MCF 10A (cell line): ENCODE measurements around the gene TCF23. TPM values are rescaled to one million over a fixed set of nuclear protein-coding genes. Genes with fewer than 3 reads are reported as not detected.
A peak's percentile ranks its signal among the peaks of the same experiment; 100 is the strongest.

Experiments
- BruUV-seq: library from RNA; stranded (reverse); fragments of 400-500 nt; replicated peaks from 2 replicates; lab custom pipeline; 2021; lab: Mats Ljungman, UMichigan
- CTCF ChIA-PET: fragments of 300-600 bp; sonication (Branson Sonifier 250); formaldehyde crosslinking; extraction: SDS; loops from one replicate; lab custom pipeline; 2021; ENCODE audit warnings: antibody characterized with exemption, inconsistent platforms; lab: Yijun Ruan, JAX
- POLR2A ChIA-PET: fragments of 300-600, 350-650 bp; sonication (Branson Sonifier 250); formaldehyde crosslinking; extraction: SDS; loops from one replicate; lab custom pipeline; 2020; ENCODE audit warnings: antibody characterized with exemption, inconsistent platforms; lab: Yijun Ruan, JAX
- DNase-seq: peaks from one replicate; pipeline ENCODE4 v3.0.0-alpha.2; 2018; ENCODE audit not compliant: unreplicated experiment
- H3K27ac Mint-ChIP-seq: one replicate; pipeline ENCODE4 v1.8.0; 2022; ENCODE audit warnings: mild to moderate bottlenecking, low read depth, mixed read lengths; ENCODE audit not compliant: unreplicated experiment
- H3K27me3 Mint-ChIP-seq: one replicate; pipeline ENCODE4 v1.8.0; 2022; ENCODE audit warnings: mixed read lengths; ENCODE audit not compliant: insufficient read depth, unreplicated experiment
- H3K36me3 Mint-ChIP-seq: one replicate; pipeline ENCODE4 v1.8.0; 2022; ENCODE audit warnings: mild to moderate bottlenecking, moderate library complexity, mixed read lengths; ENCODE audit not compliant: insufficient read depth, unreplicated experiment
- H3K4me1 Mint-ChIP-seq: one replicate; pipeline ENCODE4 v1.8.0; 2022; ENCODE audit warnings: mixed read lengths; ENCODE audit not compliant: insufficient read depth, unreplicated experiment
- H3K4me3 Mint-ChIP-seq: one replicate; pipeline ENCODE4 v1.8.0; 2022; ENCODE audit warnings: mild to moderate bottlenecking, moderate library complexity, mixed read lengths; ENCODE audit not compliant: unreplicated experiment
- H3K9me3 Mint-ChIP-seq: one replicate; pipeline ENCODE4 v1.8.0; 2022; ENCODE audit warnings: mixed read lengths; ENCODE audit not compliant: unreplicated experiment
- intact Hi-C: fragments of 100-400 bp; cut with micrococcal nuclease; formaldehyde crosslinking; loops from 2 replicates; pipeline ENCODE4 v1.14.1; 2022
- total RNA-seq: library from RNA; stranded (reverse); gene quantifications from 2 replicates; pipeline ENCODE4 v1.2.3, GENCODE V29; 2022
- TF ChIP-seq, protein P1 (sequence below): fragments of 200-600 bp; IDR thresholded peaks from one replicate; pipeline ENCODE4 v1.8.0; 2022; ENCODE audit warnings: antibody characterized with exemption, mild to moderate bottlenecking; ENCODE audit not compliant: unreplicated experiment

TCF23 gene
- total RNA-seq, 1 experiment from 2014 or later = not detected

DNA sequence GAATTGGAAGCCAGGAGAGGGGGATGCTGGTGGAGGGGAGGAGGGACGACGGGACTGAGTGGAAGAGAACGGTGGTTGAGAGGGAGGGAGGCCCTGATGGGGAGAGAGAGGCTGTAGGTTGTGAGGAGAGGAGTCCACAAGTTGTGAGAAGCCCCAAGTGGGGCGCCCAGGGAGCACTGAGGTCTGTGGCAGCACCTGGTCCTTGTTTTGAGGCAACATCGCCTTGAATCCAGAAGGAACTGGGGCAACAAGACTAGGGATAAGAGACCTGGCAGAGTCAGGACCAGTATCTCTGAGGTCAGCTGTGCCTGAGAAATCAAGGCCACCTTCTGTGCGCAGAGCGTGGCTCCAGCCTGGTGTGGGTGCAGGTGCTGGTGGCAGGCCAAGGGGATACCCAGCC is 10.7 kb upstream of the TCF23 start:
- H3K27me3 Mint-ChIP-seq = peaks cover 6% of the 10 kb centered on the region
- intact Hi-C loops = no loop called here
- no peak for DNase-seq
- BruUV-seq = no TSS peak
- peaks cover 7% of the 10 kb centered on the region for H3K4me1 Mint-ChIP-seq
- H3K9me3 Mint-ChIP-seq = no peaks in the 10 kb centered on the region
- ChIA-PET CTCF (interaction anchor here (0.8 kb wide), 2 partner anchors 13 to 24 kb away, joined by 3 read pairs; no protein-coding TSS in a partner anchor), POLR2A (no interaction called here)
- TF ChIP-seq, protein P1, sequence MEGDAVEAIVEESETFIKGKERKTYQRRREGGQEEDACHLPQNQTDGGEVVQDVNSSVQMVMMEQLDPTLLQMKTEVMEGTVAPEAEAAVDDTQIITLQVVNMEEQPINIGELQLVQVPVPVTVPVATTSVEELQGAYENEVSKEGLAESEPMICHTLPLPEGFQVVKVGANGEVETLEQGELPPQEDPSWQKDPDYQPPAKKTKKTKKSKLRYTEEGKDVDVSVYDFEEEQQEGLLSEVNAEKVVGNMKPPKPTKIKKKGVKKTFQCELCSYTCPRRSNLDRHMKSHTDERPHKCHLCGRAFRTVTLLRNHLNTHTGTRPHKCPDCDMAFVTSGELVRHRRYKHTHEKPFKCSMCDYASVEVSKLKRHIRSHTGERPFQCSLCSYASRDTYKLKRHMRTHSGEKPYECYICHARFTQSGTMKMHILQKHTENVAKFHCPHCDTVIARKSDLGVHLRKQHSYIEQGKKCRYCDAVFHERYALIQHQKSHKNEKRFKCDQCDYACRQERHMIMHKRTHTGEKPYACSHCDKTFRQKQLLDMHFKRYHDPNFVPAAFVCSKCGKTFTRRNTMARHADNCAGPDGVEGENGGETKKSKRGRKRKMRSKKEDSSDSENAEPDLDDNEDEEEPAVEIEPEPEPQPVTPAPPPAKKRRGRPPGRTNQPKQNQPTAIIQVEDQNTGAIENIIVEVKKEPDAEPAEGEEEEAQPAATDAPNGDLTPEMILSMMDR = no peak
- H3K27ac Mint-ChIP-seq = no peak overlapping the region
- H3K36me3 Mint-ChIP-seq = peaks cover 13% of the 10 kb centered on the region
- no peak overlapping the region for H3K4me3 Mint-ChIP-seq

DNA sequence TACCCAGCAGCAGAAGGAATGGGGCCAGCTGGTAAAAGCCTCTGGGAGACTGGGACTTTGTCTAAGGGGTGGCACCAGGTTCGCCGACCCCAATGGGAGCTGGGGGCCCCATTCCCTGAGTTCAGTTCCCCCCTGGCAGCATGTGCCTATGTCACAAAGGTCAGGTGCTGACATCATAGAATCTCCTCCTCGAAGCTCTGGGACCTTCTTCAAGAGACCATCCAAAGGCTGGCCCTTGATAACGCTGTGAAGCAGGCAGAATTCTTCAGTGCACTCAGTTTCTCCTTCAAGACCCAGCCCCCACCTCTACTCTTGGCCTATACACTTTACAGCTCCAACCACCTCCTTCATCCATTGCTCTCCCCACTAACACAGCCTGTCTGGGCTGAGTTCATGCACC is 9.5 kb upstream of the TCF23 start, which contains the start of gene PRR30:
PRR30 (minus strand) TSS at position 101 of the 400 bp plus-strand sequence. CDS start 1,081 bp downstream, outside the sequence.
- no peak for DNase-seq
- BruUV-seq = no TSS peak
- no peak within 1 kb of the TSS for H3K4me3 Mint-ChIP-seq
- ChIA-PET POLR2A (no interaction called here), CTCF (no interaction called here)
- TF ChIP-seq, protein P1 = no peak
- H3K36me3 Mint-ChIP-seq = peaks cover 16% of the 10 kb centered on the region
- peaks cover 7% of the 10 kb centered on the region for H3K4me1 Mint-ChIP-seq
- H3K27me3 Mint-ChIP-seq = peaks cover 16% of the 10 kb centered on the region
- no peaks in the 10 kb centered on the region for H3K9me3 Mint-ChIP-seq
- intact Hi-C loops = no loop called here
- H3K27ac Mint-ChIP-seq = no peak within 1 kb of the TSS

DNA sequence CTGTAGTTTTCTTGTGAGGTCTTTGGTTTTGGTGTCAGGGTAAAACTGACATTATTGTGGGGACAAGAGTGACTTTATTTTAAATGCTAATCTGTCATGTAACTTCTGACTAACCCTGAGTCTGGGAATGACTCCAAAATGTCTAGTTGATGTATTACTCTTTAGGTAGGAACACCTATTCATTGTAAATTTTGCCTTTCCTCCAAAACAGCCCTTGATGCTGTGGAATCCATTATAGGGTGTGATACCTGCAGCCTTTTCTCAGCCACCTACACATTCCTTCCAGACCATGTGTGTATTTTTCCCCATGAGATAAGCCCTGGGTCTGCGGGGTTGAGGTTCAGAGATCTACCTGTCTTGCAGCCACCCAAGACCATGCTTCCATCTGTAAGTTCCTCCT is 5.5 kb upstream of the TCF23 start:
- CTCF ChIA-PET = no interaction called here
- POLR2A ChIA-PET = interaction anchor here (2.0 kb wide), 1 partner anchor 9 kb away, joined by 8 read pairs; the partner anchor contains the start of gene PREB
- peak; percentile 18 for DNase-seq
- H3K4me1 Mint-ChIP-seq = peaks cover 7% of the 10 kb centered on the region
- TF ChIP-seq, protein P1 = no peak
- H3K36me3 Mint-ChIP-seq = peaks cover 6% of the 10 kb centered on the region
- peaks cover 16% of the 10 kb centered on the region for H3K27me3 Mint-ChIP-seq
- no peak overlapping the region for H3K4me3 Mint-ChIP-seq
- H3K27ac Mint-ChIP-seq = no peak overlapping the region
- intact Hi-C loops = no loop called here
- no TSS peak for BruUV-seq
- H3K9me3 Mint-ChIP-seq = no peaks in the 10 kb centered on the region

DNA sequence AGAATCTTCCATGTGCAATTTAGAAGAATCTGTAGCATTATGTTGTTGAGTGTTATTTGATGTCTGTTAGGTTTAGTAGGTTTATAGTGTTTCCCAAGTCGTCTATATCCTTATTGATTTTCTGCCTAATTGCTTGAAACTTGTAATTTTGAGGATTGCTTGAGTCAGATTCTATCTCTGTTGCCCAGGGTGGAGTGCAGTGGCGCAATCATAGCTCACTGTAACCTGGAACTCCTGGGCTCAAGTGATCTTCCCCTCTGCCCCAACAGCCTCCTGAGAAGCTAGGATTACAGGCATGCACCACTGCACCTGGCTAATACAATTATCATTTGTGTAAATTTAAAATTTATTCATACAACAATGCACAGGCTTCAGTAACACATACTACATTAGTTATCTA is 3.1 kb upstream of the TCF23 start:
- peaks cover 16% of the 10 kb centered on the region for H3K27me3 Mint-ChIP-seq
- peaks cover 6% of the 10 kb centered on the region for H3K36me3 Mint-ChIP-seq
- POLR2A ChIA-PET = interaction anchor here (0.8 to 2.0 kb wide), 3 partner anchors 11 to 66 kb away, joined by 3 to 8 read pairs (median 4); partner anchors contain the start of genes ATRAID and PREB
- CTCF ChIA-PET = interaction anchor here (0.6 to 1.3 kb wide), 3 partner anchors 12 to 392 kb away, joined by 3 to 8 read pairs (median 4); no protein-coding TSS in a partner anchor
- H3K9me3 Mint-ChIP-seq = no peaks in the 10 kb centered on the region
- no TSS peak for BruUV-seq
- no peak overlapping the region for H3K4me3 Mint-ChIP-seq
- DNase-seq = no peak
- intact Hi-C loops = no loop called here
- TF ChIP-seq, protein P1 = no peak
- no peak overlapping the region for H3K27ac Mint-ChIP-seq
- H3K4me1 Mint-ChIP-seq = peaks cover 7% of the 10 kb centered on the region
